22Rv1 (cell line): ENCODE measurements around the gene ACTR6.
"Not testable (repeated sequence)": the region's sequence is repeated elsewhere in the genome, so short reads cannot be mapped to it uniquely, and the experiment has no call there.

Source experiments
- H3K27ac ChIP-seq: fragments of 450-650 bp; 2 replicates; pipeline ENCODE4 v1.5.1; 2017
- CTCF ChIP-seq: fragments of 450-650 bp; IDR thresholded peaks from 2 replicates; pipeline ENCODE4 v1.5.1; 2017; ENCODE audit warnings: mild to moderate bottlenecking
- ZFX ChIP-seq: fragments of 450-650 bp; IDR thresholded peaks from 2 replicates; pipeline ENCODE4 v1.6.1; 2017; ENCODE audit warnings: antibody characterized with exemption, borderline replicate concordance

ACTR6 gene

GRCh38 chr12:100213016-100213891, 12.6 kb downstream of the ACTR6 start:
- TF ChIP-seq CTCF (no peak), ZFX (no peak)
- no peak overlapping the region for H3K27ac ChIP-seq

DNA sequence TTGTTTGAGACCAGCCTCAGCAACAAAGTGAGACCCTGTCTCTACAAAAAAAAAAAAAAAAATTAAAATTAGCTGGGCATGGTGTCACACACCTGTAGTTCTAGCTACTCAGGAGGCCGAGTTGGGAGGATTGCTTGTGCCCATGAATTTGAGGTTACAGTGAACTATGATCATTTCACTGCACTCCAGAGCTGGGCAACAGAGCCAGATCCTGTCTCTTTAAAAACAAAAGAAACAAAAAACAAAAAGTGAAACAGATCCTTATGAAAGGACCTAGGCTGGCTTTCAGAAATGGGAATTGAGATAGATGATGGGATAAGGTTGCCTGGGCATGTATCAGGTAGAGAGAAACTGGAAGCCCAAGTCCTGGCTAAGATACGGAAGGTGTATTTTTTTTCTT, 13.9 kb downstream of the ACTR6 start:
- H3K27ac ChIP-seq, result no peak overlapping the region
- TF ChIP-seq ZFX (no peak), CTCF (no peak)

DNA sequence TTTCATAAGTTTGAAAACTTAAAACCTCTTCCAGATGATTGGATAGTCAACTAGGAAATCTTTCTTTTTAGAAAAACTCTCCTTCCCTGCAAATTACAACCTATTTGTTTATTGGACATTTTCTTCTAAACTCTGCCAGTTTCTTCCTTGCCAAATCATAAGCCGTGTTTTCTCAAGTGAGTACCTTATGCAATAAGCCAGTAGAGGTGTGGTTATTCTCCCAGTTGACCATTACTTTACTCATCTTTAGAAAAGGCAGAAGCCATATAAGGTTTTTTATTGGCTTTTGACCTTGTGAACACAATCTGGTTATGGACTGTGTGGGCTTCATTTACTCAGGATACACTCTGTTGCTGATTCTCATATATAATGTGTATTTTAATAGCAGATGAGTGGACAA, 14.6 kb downstream of the ACTR6 start:
- TF ChIP-seq ZFX (no peak), CTCF (no peak)
- H3K27ac ChIP-seq, result no peak overlapping the region

- no peak for TF ChIP-seq CTCF
- TF ChIP-seq ZFX, result no peak
- H3K27ac ChIP-seq, result no peak overlapping the region
Measured at GRCh38 chr12:100216337-100216736, 15.7 kb downstream of the ACTR6 start.

DNA sequence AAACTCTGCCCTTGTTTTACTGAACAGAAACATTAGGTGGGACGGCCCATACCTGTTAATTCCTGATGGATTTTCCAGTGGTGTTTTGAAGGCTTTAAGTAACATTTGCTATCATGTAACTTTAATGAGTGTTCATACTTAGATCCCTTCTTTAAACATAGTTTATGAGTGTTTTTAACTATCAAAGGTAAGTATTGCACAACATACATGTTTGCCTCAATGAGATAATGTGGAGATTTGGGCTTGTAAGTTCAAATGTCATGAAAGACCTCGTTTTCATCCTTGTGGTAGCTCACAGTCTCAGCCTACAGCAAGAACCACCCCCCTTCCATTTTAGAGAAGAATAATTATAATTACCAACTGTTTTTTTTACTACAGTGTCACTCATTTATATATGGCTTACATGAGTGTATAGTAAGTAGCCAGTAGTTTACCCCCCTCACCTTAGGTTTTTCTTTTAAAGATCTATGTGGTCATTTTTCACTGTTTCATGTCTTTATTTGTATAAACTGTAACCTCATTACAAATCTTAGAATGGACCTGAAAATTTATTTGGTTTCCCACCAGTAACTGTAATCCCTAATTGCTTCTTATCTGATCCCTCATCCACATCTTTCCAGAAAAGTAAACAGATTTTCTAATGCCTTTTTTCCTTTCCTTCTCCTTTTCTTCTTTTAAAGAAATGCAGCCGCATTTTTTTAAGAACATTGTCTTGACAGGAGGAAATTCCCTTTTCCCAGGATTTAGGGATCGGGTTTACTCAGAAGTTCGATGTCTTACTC, 18.9 kb downstream of the ACTR6 start:
- no peak overlapping the region for H3K27ac ChIP-seq
- TF ChIP-seq ZFX, result no peak
- TF ChIP-seq CTCF, result no peak

DNA sequence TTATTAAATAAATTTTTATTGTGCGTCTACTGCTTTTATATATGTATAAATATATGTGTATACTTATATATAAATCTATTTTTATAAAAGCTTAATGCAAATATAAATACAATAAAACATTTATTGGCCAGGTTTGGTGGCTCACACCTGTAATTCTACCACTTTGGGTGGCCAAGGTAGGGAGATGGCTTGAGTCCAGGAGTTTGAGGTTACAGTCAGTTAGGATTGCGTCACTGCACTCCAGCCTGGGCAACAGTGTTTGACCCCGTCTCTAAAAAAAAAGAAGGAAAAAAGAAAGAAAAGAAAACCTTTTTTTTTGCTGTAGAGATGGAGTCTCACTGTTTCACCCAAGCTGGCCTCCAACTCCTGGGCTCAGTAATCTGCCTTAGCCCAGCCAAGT, 20.9 kb downstream of the ACTR6 start:
- TF ChIP-seq CTCF (no peak), ZFX (no peak)
- no peak overlapping the region for H3K27ac ChIP-seq

GRCh38 chr12:100222173-100222572, 21.6 kb downstream of the ACTR6 start:
- not testable (repeated sequence) for H3K27ac ChIP-seq
